HL-60 (cell line): ENCODE results near the gene LSS.

Experiments
- DNase-seq, 2 experiments: peaks; one replicate each; pipeline ENCODE4 v3.0.0-alpha.2; 2010 to 2020; ENCODE audit warnings: low read depth in 1 of 2, low spot score in 1 of 2
- H3K27ac ChIP-seq: fragments of 250-450 bp; sonication (Bioruptor Pico); replicated peaks from 2 replicates; pipeline ENCODE4 v1.5.1; 2020; ENCODE audit warnings: mild to moderate bottlenecking, moderate library complexity
- H3K27me3 ChIP-seq: fragments of 250-450 bp; sonication (Bioruptor Pico); 2 replicates; pipeline ENCODE4 v1.5.1; 2021; ENCODE audit warnings: mild to moderate bottlenecking, moderate library complexity; ENCODE audit not compliant: insufficient read depth, poor library complexity, severe bottlenecking
- H3K4me3 ChIP-seq: replicated peaks from 2 replicates; pipeline ENCODE4 v1.5.1; 2011; ENCODE audit warnings: mild to moderate bottlenecking, control low read depth, low read length; ENCODE audit not compliant: insufficient read depth
- CTCF ChIP-seq: IDR thresholded peaks from one replicate; pipeline ENCODE4 v1.5.1; 2011; ENCODE audit warnings: low read length, control low read depth, inconsistent platforms; ENCODE audit not compliant: insufficient read depth
- GABPA ChIP-seq: IDR thresholded peaks from 2 replicates; pipeline ENCODE4 v1.6.1; 2012; ENCODE audit warnings: low read depth
- POLR2AphosphoS5 ChIP-seq: IDR thresholded peaks from 2 replicates; pipeline ENCODE4 v1.6.1; 2012; ENCODE audit warnings: low read depth
- REST ChIP-seq: IDR thresholded peaks from 2 replicates; pipeline ENCODE4 v1.6.1; 2012; ENCODE audit warnings: low read depth; ENCODE audit not compliant: insufficient replicate concordance
- SPI1 ChIP-seq: IDR thresholded peaks from 2 replicates; pipeline ENCODE4 v1.6.1; 2012; ENCODE audit warnings: low read depth, mild to moderate bottlenecking, borderline replicate concordance

LSS gene

GRCh38 chr21:46265736-46266525 lies 37.4 kb upstream of the LSS start:
- DNase-seq: no peak
- TF ChIP-seq CTCF: no peak
- TF ChIP-seq SPI1: no peak
- Histone ChIP-seq H3K27me3 (no peaks in the 10 kb centered on the region), H3K27ac (no peak overlapping the region), H3K4me3 (no peak overlapping the region)

- TF ChIP-seq REST (no peak), GABPA (no peak), SPI1 (no peak), CTCF (no peak), POLR2AphosphoS5 (no peak)
- Histone ChIP-seq H3K27ac (no peak overlapping the region), H3K4me3 (no peak overlapping the region), H3K27me3 (no peaks in the 10 kb centered on the region)
- DNase-seq: no peak
These were observed 36.1 kb upstream of the LSS start for GRCh38 chr21:46264690-46265144.

GRCh38 chr21:46264046-46264689 lies 35.6 kb upstream of the LSS start:
- peak in 1 of 2 experiments; percentile 41 for DNase-seq
- Histone ChIP-seq H3K4me3 (no peak overlapping the region), H3K27me3 (no peaks in the 10 kb centered on the region), H3K27ac (no peak overlapping the region)
- TF ChIP-seq GABPA (no peak), SPI1 (peak; percentile 40; the same call in 1 of the 2 replicates), REST (no peak)

GRCh38 chr21:46256501-46256994 lies 28.0 kb upstream of the LSS start:
- TF ChIP-seq SPI1 (no peak), REST (no peak)
- H3K27ac ChIP-seq: no peak overlapping the region
- H3K27me3 ChIP-seq: no peaks in the 10 kb centered on the region
- no peak for DNase-seq
- no peak overlapping the region for H3K4me3 ChIP-seq
